Mammary epithelial cell (primary cell): ENCODE results near the gene FILIP1.

Experiments
- CTCF ChIP-seq, 2 donors: IDR thresholded peaks in 1 of 2; conservative IDR thresholded peaks in 1 of 2; 2 replicates each; pipeline ENCODE4 v1.5.1; 2011 to 2012; ENCODE audit warnings: inconsistent platforms in 2 of 2, low read length in 2 of 2, mild to moderate bottlenecking in 2 of 2, control low read depth in 1 of 2, low read depth in 1 of 2; ENCODE audit not compliant: insufficient read depth in 1 of 2; ENCODE audit errors: extremely low read depth in 1 of 2
- EZH2 ChIP-seq: IDR thresholded peaks from 2 replicates; pipeline ENCODE4 v1.6.1; 2012; ENCODE audit warnings: low read length, inconsistent platforms, borderline replicate concordance

DNA sequence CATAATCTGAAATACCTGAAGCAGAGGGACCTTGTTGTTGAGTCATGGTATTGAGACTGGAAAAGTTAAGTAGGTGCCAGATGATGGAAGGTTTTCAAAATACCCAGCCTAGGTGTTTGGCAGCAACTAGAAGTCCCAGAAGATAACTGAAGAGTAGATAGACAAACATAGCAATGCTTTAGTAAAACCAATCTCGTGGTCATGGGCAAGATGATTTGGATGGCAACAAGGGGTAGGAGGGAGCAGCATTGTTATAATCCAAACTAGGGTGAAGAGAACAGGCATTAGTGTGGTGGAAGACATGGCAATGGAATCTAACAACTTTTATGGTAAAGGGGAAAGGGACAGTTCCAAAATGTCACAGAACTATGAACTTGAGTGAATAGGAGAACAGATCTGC is 2.3 kb downstream of the FILIP1 start:
- TF ChIP-seq CTCF (conservative IDR thresholded peaks at IDR 0.05 in 1 of 2, IDR thresholded peaks at IDR 0.05 in 1 of 2; ENCODE audit: extremely low read depth in 1 of 2, insufficient read depth in 1 of 2, low read depth in 1 of 2, low read length in 2 of 2): no peak
- TF ChIP-seq EZH2: no peak
